Uterus (tissue), 4 donors: ENCODE data around the gene CEACAM3. TPM values are rescaled to one million over a fixed set of nuclear protein-coding genes. Genes with fewer than 3 reads are reported as not detected.

Experiments used
- total RNA-seq, 4 donors: library from RNA; depleted of rRNA in 3 of 4; stranded (reverse); fragments of >200 nt in 3 of 4; gene quantifications; one replicate each; pipeline versions ENCODE4 v1.1.0 to v1.2.4, GENCODE V29; 2014 to 2023
- donor health status: DM: yes; HTN: yes; CAD: no.

The CEACAM3 gene
- total RNA-seq, 4 donors from 2014 or later: not detected

Other genes with a start within 250 kb of the CEACAM3 start
- gene CEACAM21, start 220.4 kb upstream of the CEACAM3 start, total RNA-seq: 1 to 10 TPM in 3 of 4 donors, not detected in 1; 1.1 to 2.8 (median 2.6) TPM
- under 1 TPM in 2 of 4 donors, not detected in 2; 0.26 to 0.61 TPM for gene CEACAM4, start 169.5 kb upstream of the CEACAM3 start, total RNA-seq
- 1 to 10 TPM in 1 of 4 donors, under 1 TPM in 2, not detected in 1; 0.49 to 1.8 (median 0.51) TPM for gene CEACAM7, start 108.3 kb upstream of the CEACAM3 start, total RNA-seq
- under 1 TPM in 2 of 4 donors, not detected in 2; 0.29 to 0.51 TPM for gene CEACAM5, start 88.0 kb upstream of the CEACAM3 start, total RNA-seq
- gene CEACAM6, start 41.1 kb upstream of the CEACAM3 start, total RNA-seq: under 1 TPM in 1 of 4 donors, not detected in 3; 0.41 TPM
- not detected for gene LYPD4, start 48.1 kb downstream of the CEACAM3 start, total RNA-seq
- gene DMRTC2, start 48.5 kb downstream of the CEACAM3 start, total RNA-seq: under 1 TPM in 1 of 4 donors, not detected in 3; 0.14 TPM
- gene RPS19, start 63.7 kb downstream of the CEACAM3 start, total RNA-seq: 1,000 to 10,000 TPM in 2 of 4 donors, 100 to 1,000 TPM in 2; 324 to 1,895 (median 1,094) TPM
- under 1 TPM in 2 of 4 donors, not detected in 2; 0.29 to 0.62 TPM for gene CD79A, start 80.7 kb downstream of the CEACAM3 start, total RNA-seq
- gene ARHGEF1, start 86.6 kb downstream of the CEACAM3 start, total RNA-seq: 100 to 1,000 TPM in 1 of 4 donors, 10 to 100 TPM in 3; 13.5 to 118 (median 37.1) TPM
- gene ERFL, start 131.9 kb downstream of the CEACAM3 start, total RNA-seq: 1 to 10 TPM in 1 of 4 donors, not detected in 3; 1.7 TPM
- gene RABAC1, start 162.7 kb downstream of the CEACAM3 start, total RNA-seq: 100 to 1,000 TPM in 3 of 4 donors, 10 to 100 TPM in 1; 83.0 to 223 (median 178) TPM
- gene ATP1A3, start 197.6 kb downstream of the CEACAM3 start, total RNA-seq: under 1 TPM in 1 of 4 donors, not detected in 3; 0.55 TPM